WTC11 (cell line): ENCODE results near the gene ITM2C. TPM values are rescaled to one million over a fixed set of nuclear protein-coding genes. Genes with fewer than 3 reads are reported as not detected.

Experiments
- ATAC-seq: fragments of 200-7000 bp; cut with Tn5 transposase; 2 replicates; pipeline ENCODE4 v1.10.0; 2021; ENCODE audit warnings: mild to moderate bottlenecking, moderate library complexity
- CTCF ChIA-PET: fragments of 300-600 bp; sonication (Branson Sonifier 250); formaldehyde crosslinking; loops from one replicate; lab custom pipeline; 2021; ENCODE audit warnings: antibody characterized with exemption; lab: Charles Lee
- POLR2A ChIA-PET: fragments of 350-600 bp; sonication (Branson Sonifier 250); formaldehyde crosslinking; loops from one replicate; lab custom pipeline; 2021; ENCODE audit warnings: antibody characterized with exemption; lab: Charles Lee
- DNase-seq: peaks from one replicate; pipeline ENCODE4 v3.0.0; 2021; ENCODE audit warnings: low spot score
- H3K27ac Mint-ChIP-seq: 2 replicates; pipeline ENCODE4 v1.8.0; 2021; ENCODE audit warnings: mixed read lengths
- H3K27me3 Mint-ChIP-seq: 2 replicates; pipeline ENCODE4 v1.8.0; 2021; ENCODE audit warnings: low read depth, mild to moderate bottlenecking, moderate library complexity, mixed read lengths
- H3K36me3 Mint-ChIP-seq: 2 replicates; pipeline ENCODE4 v1.8.0; 2021; ENCODE audit warnings: mixed read lengths
- H3K4me1 Mint-ChIP-seq: 2 replicates; pipeline ENCODE4 v1.8.0; 2022; ENCODE audit warnings: mixed read lengths
- H3K4me3 Mint-ChIP-seq: 2 replicates; pipeline ENCODE4 v1.8.0; 2021; ENCODE audit warnings: mild to moderate bottlenecking, moderate library complexity, mixed read lengths
- H3K9me3 Mint-ChIP-seq: 2 replicates; pipeline ENCODE4 v1.8.0; 2021; ENCODE audit warnings: mixed read lengths
- AFF4 ChIP-seq: sonication (generic); formaldehyde crosslinking; IDR thresholded peaks from 2 replicates; pipeline ENCODE4 v1.8.1; 2023; ENCODE audit warnings: mild to moderate bottlenecking, missing genetic modification reagents, borderline replicate concordance
- ELF4 ChIP-seq: sonication (generic); formaldehyde crosslinking; IDR thresholded peaks from 2 replicates; pipeline ENCODE4 v1.8.1; 2022; ENCODE audit warnings: low read depth, mild to moderate bottlenecking, moderate library complexity, missing genetic modification reagents
- EMX1 ChIP-seq: fragments of 250-450 bp; sonication (Bioruptor Pico); IDR thresholded peaks from 2 replicates; pipeline ENCODE4 v1.8.0; 2021; ENCODE audit warnings: mild to moderate bottlenecking
- ESRRA ChIP-seq: sonication (generic); formaldehyde crosslinking; IDR thresholded peaks from 2 replicates; pipeline ENCODE4 v1.8.1; 2022; ENCODE audit warnings: mild to moderate bottlenecking, missing genetic modification reagents, borderline replicate concordance
- ETV6 ChIP-seq: sonication (generic); formaldehyde crosslinking; IDR thresholded peaks from 2 replicates; pipeline ENCODE4 v1.8.1; 2022; ENCODE audit warnings: mild to moderate bottlenecking, missing genetic modification reagents
- FOXJ3 ChIP-seq: sonication (generic); formaldehyde crosslinking; IDR thresholded peaks from 2 replicates; pipeline ENCODE4 v1.9.0; 2021; ENCODE audit warnings: missing genetic modification reagents, mild to moderate bottlenecking, borderline replicate concordance
- GABPB1 ChIP-seq: sonication (generic); formaldehyde crosslinking; IDR thresholded peaks from 2 replicates; pipeline ENCODE4 v1.8.1; 2023; ENCODE audit warnings: mild to moderate bottlenecking, missing genetic modification reagents
- GTF2I ChIP-seq: fragments of 250-450 bp; sonication (Bioruptor Pico); conservative IDR thresholded peaks from 2 replicates; pipeline ENCODE4 v1.4.0; 2021; ENCODE audit warnings: mild to moderate bottlenecking
- JUN ChIP-seq: sonication (generic); formaldehyde crosslinking; IDR thresholded peaks from 2 replicates; pipeline ENCODE4 v1.8.0; 2023; ENCODE audit warnings: mild to moderate bottlenecking, missing genetic modification reagents
- MAX ChIP-seq: sonication (generic); formaldehyde crosslinking; IDR thresholded peaks from 2 replicates; pipeline ENCODE4 v1.8.0; 2022; ENCODE audit warnings: mild to moderate bottlenecking, missing genetic modification reagents
- MLX ChIP-seq: sonication (generic); formaldehyde crosslinking; IDR thresholded peaks from 2 replicates; pipeline ENCODE4 v1.8.1; 2023; ENCODE audit warnings: mild to moderate bottlenecking, missing genetic modification reagents, moderate library complexity
- NR1H2 ChIP-seq: sonication (generic); formaldehyde crosslinking; IDR thresholded peaks from 2 replicates; pipeline ENCODE4 v1.9.0; 2021; ENCODE audit warnings: mild to moderate bottlenecking, moderate library complexity, missing genetic modification reagents
- PRDM15 ChIP-seq: sonication (generic); formaldehyde crosslinking; IDR thresholded peaks from 2 replicates; pipeline ENCODE4 v1.8.0; 2022; ENCODE audit warnings: missing genetic modification reagents
- SOX15 ChIP-seq: fragments of 250-450 bp; sonication (Bioruptor Pico); IDR thresholded peaks from 2 replicates; pipeline ENCODE4 v1.9.0; 2021; ENCODE audit warnings: mild to moderate bottlenecking
- TCF7 ChIP-seq: sonication (generic); formaldehyde crosslinking; IDR thresholded peaks from 2 replicates; pipeline ENCODE4 v1.8.0; 2022; ENCODE audit warnings: mild to moderate bottlenecking, low read depth, missing genetic modification reagents, moderate library complexity
- TP53 ChIP-seq: sonication (generic); formaldehyde crosslinking; IDR thresholded peaks from 2 replicates; pipeline ENCODE4 v1.8.1; 2023; ENCODE audit warnings: mild to moderate bottlenecking, missing genetic modification reagents
- USF1 ChIP-seq: sonication (generic); formaldehyde crosslinking; IDR thresholded peaks from 2 replicates; pipeline ENCODE4 v1.8.0; 2022; ENCODE audit warnings: mild to moderate bottlenecking, missing genetic modification reagents
- ZNF138 ChIP-seq: sonication (generic); formaldehyde crosslinking; conservative IDR thresholded peaks from 2 replicates; pipeline ENCODE4 v1.8.1; 2022; ENCODE audit warnings: mild to moderate bottlenecking, moderate library complexity, missing genetic modification reagents
- ZNF232 ChIP-seq: sonication (generic); formaldehyde crosslinking; IDR thresholded peaks from 2 replicates; pipeline ENCODE4 v1.8.0; 2022; ENCODE audit warnings: mild to moderate bottlenecking, missing genetic modification reagents
- ZNF263 ChIP-seq: sonication (generic); formaldehyde crosslinking; IDR thresholded peaks from 2 replicates; pipeline ENCODE4 v1.8.1; 2022; ENCODE audit warnings: low read depth, mild to moderate bottlenecking, moderate library complexity, missing genetic modification reagents
- total RNA-seq: library from RNA; stranded (reverse); gene quantifications from 3 replicates; pipeline ENCODE4 v1.2.3, GENCODE V29; 2021

Gene ITM2C
- total RNA-seq, 1 experiment from 2014 or later, result 316 TPM

- no peak for DNase-seq
- peaks cover 63% of the 10 kb centered on the region for H3K4me1 Mint-ChIP-seq
- TF ChIP-seq TP53 (CRISPR knock-in tag) (no peak), ETV6 (no peak), MLX (CRISPR knock-in tag) (no peak), USF1 (no peak), EMX1 (CRISPR knock-in tag) (no peak), NR1H2 (CRISPR knock-in tag) (no peak)
- TF ChIP-seq, all 79 proteins: peak for 0
- CTCF ChIA-PET, result interaction anchor here (0.7 to 4.3 kb wide), 7 partner anchors 15 to 116 kb away, joined by 3 to 26 read pairs (median 4); partner anchors contain the start of gene GPR55
- no peak for ATAC-seq
- Mint-ChIP-seq H3K27ac (peak overlapping the region; percentile 96), H3K36me3 (peaks cover 15% of the 10 kb centered on the region), H3K9me3 (no peaks in the 10 kb centered on the region), H3K27me3 (no peaks in the 10 kb centered on the region), H3K4me3 (peak overlapping the region; percentile 45; the same call in 1 of the 2 replicates)
- POLR2A ChIA-PET, result interaction anchor here (0.6 kb wide), 1 partner anchor 22 kb away, joined by 4 read pairs; no protein-coding TSS in a partner anchor
Measured at GRCh38 chr2:230870544-230871360, 6.0 kb downstream of the ITM2C start.

GRCh38 chr2:230871361-230872150 lies 6.8 kb downstream of the ITM2C start:
- Mint-ChIP-seq H3K27me3 (no peaks in the 10 kb centered on the region), H3K27ac (peak overlapping the region; percentile 91), H3K36me3 (peaks cover 21% of the 10 kb centered on the region), H3K9me3 (no peaks in the 10 kb centered on the region), H3K4me1 (peaks cover 58% of the 10 kb centered on the region), H3K4me3 (no peak overlapping the region)
- ChIA-PET POLR2A (interaction anchor here (0.6 kb wide), 1 partner anchor 22 kb away, joined by 4 read pairs; no protein-coding TSS in a partner anchor), CTCF (interaction anchor here (1.2 to 2.4 kb wide), 5 partner anchors 24 to 181 kb away, joined by 3 to 10 read pairs (median 4); partner anchors contain the start of gene GPR55)
- TF ChIP-seq SOX15 (CRISPR knock-in tag) (no peak), AFF4 (CRISPR knock-in tag) (no peak), JUN (CRISPR knock-in tag) (no peak), ZNF232 (no peak), ZNF138 (CRISPR knock-in tag) (no peak), ESRRA (no peak), USF1 (no peak), GTF2I (no peak), FOXJ3 (CRISPR knock-in tag) (no peak), GABPB1 (CRISPR knock-in tag) (no peak), TCF7 (CRISPR knock-in tag) (no peak), PRDM15 (CRISPR knock-in tag) (no peak), ELF4 (no peak), ZNF263 (CRISPR knock-in tag) (no peak), MAX (CRISPR knock-in tag) (no peak)
- DNase-seq (no peak), ATAC-seq (no peak)
